Right lung (tissue), 5 donors: ENCODE measurements around the gene BEAN1. TPM values are rescaled to one million over a fixed set of nuclear protein-coding genes. Genes with fewer than 3 reads are reported as not detected.

Experiments
- DNase-seq, 2 donors: peaks; one replicate each; pipeline ENCODE4 v3.0.0-alpha.2; 2013
- polyA plus RNA-seq, 5 donors: library from polyadenylated mRNA; unstranded; fragments of 120-200 nt; gene quantifications; one replicate each; pipeline versions ENCODE4 v1.2.1 to v1.2.3, GENCODE V29; 2013; ENCODE audit warnings: inconsistent platforms in 1 of 5, low replicate concordance in 1 of 5; ENCODE audit not compliant: insufficient read length in 5 of 5, insufficient read depth in 1 of 5

The BEAN1 gene
- polyA plus RNA-seq, 5 donors: 9.0 to 12.7 (median 10.6) TPM

DNA sequence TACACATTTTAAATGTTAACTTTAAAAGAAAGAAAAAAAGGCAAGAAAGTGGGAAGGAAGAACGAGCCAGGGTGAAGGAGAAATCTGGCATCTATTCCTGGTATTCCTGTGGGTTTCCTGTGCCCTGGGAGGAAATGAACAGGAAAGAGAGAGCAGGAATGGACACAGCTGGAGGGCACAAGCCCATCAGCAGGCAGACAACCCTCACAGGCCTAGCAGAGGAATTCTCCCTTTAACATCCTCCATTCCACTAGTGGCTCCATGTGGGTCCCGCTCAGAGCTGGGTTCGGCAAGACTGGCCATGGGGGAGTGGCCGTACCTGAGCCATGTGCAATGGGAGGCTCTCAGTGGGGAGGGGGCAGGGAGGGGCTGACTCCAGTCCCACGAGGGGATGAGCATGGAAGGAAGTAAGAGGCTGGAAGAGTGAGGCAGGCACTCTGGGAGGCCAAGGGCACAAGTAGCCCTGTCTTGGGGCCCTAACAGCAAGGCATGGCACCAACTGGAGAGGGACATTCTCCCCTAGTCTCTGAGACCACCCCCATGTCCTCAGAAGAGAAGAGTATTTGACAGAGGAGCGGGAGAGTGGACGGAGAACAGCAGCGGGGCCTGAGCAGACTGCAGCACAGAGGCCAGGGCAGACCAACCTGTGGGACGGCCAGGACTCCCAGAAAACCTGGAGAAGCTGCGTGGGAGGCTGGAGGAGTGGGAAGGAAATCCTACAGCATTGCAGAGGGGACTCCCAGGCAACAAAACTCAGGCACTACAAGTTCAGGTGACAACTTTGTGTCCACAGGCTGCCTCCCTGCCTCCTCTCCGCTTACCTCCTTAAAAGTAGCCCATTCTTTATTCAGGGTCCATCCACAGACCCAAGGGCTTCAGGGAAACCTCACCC, 92.6 kb downstream of the BEAN1 start:
- DNase-seq: no peak

- DNase-seq: no peak
Measured at GRCh38 chr16:66520406-66521170, 93.5 kb downstream of the BEAN1 start.

DNA sequence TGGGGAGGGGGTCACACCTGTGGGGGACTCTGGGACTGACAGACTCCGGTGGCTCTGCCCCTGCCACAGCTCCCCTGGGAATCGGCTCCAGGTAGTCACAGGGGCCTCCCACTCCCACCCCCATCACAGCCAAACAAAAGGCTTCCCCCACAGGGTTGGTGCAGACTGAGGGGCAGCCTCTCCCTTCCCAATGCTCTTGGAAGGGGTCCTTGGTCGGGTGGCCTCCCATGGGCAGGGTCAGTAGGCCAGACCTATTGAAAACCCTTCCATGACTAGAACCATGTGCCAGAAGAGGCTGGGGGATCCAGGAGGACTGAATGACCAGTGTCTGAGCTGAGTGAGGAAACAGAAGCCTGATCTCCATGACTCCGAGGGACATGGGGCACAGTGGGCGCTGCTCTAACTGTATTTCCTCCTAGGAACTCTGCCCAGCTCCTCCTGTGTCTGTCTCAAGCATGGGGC, 94.2 kb downstream of the BEAN1 start:
- no peak for DNase-seq

- DNase-seq: no peak
Measured at GRCh38 chr16:66521951-66522771, 95.1 kb downstream of the BEAN1 start.

DNA sequence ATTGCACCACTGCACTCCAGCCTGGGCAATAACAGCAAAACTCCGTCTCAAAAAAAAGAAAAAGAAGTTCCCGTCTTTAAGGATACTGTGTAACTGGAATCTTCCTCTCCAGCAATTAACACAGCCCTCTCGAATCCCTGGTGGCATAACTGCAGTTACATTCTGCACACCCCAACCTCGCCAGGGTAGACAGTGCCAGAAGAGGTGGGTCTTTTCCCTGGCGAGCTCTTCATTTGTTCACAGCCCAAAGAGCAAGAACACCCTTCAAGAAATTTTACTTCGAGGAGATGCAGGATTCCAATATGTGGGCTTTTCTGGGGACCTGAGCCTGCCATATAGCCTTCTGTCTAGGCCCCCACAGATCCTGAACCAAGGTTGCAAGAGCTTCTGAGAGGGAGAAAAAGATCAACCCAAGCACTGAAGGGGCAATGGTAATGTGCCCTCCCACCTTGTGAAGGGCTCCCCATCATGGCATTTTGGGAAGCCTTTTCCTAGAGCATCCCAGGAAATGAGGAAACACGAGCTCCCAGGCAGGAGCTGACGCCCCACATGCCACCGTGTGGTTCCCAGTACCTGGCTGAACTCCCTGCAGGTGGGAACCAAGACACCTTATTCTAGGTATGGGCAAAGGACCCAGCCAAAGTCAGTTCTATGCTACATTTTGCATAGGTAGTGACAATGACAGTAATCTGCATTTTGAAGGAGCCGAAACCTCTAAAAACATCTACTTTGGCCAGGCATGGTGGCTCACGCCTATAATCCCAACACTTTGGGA, 95.9 kb downstream of the BEAN1 start:
- DNase-seq: no peak

DNA sequence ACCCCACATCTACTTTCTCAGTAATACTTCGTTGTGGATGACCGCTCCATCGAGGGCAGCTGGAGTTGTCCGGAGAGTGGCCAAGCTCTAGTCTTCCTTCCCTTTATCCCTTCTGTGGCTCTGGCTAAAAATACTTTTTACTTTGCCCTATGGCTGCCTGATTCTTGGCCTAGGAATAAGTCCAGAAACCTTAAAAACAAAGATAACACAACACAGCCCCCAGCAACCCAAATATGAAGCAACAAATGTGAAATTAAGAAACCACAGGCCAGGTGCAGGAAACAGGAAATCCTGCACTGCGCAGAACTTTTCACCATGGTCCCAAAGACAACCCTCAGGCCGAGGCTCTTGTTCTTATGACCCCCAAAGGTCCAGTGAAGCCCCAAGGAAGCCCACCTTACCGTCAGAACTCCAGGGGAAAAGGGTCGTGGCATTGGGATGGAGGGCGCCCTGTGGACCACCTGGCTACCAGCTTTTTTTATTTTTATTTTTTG, 96.8 kb downstream of the BEAN1 start:
- DNase-seq: no peak

DNA sequence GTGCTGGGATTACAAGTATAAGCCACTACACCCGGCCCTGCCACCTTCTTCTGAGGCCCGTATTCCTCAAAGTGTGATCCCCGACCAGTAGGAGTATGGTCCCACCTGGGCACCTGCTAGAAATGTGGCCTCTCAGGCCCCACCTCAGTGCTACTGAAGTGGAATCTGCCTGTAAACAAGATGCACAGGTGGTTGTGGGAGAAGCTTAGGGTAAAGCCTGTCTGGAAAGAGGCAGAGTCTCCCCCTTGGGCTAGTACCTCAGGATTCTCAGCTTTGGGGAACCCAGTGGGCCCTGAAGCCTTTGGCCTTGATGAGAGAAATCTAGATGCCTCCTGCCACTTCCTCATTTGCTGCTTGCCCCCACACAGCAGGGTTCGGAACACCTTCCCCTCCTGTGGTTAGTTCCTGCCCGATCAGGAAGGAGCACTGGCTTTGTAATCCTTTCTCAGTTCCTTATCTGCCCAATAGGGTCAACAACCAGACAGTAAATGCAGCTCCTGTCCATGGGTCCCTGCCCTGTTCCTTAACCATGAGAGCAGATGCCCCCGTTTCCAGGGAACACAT, 97.6 kb downstream of the BEAN1 start:
- no peak for DNase-seq

GRCh38 chr16:66525396-66526180, 98.5 kb downstream of the BEAN1 start:
- DNase-seq: no peak

DNA sequence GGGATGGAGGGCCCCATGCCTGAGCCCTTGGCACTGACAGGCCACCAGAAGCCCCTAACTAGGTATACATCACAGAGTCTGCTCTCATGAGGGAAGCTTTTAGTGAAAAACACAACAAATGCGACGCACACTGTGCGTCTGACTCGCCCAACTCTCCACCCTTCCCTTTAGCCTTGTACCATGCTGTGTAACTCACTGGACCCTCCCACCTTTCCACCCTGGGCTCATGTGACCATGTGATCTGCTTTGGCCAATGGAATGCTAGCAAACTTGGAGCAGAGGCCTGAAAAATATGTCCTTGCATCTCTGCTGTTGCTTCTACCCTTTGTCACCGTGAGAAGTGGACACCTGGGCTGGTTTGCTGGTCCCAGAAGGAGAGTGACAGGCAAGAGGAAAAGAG, 101.2 kb downstream of the BEAN1 start:
- DNase-seq: no peak

DNA sequence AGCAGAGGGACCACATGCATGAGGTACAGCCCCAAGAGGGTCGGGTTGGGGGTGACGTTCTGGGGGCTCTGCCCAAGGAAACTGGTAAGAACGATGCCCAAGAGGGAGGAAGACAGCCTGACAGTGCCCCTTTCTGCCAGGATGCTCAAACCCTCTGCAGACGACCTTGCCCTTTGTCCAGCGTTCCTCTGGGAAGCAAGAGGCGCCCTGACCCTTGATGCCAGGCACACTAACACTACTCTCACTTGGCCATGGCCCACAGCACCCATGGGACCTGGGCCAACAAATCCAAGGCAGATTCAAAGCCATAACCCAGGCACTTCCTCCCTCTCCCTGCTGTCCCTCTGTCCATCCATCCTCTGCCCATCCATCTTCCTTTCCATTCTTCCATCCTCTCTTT, 102.4 kb downstream of the BEAN1 start:
- no peak for DNase-seq

Other genes with a start within 250 kb of the BEAN1 start
- 100 to 1,000 TPM; 133 to 168 (median 145) TPM for gene CDH5, start 60.6 kb upstream of the BEAN1 start, polyA plus RNA-seq
- gene TK2, start 122.8 kb downstream of the BEAN1 start, polyA plus RNA-seq: 10 to 100 TPM; 29.1 to 36.2 (median 33.9) TPM
- gene CKLF, start 125.3 kb downstream of the BEAN1 start, polyA plus RNA-seq: 10 to 100 TPM; 36.4 to 55.8 (median 43.5) TPM
- 10 to 100 TPM in 1 of 5 donors, 1 to 10 TPM in 4; 5.3 to 10.8 (median 9.5) TPM for gene CMTM1, start 139.1 kb downstream of the BEAN1 start, polyA plus RNA-seq
- gene CMTM2, start 152.2 kb downstream of the BEAN1 start, polyA plus RNA-seq: 1 to 10 TPM in 2 of 5 donors, under 1 TPM in 3; 0.60 to 1.1 (median 0.95) TPM
- 100 to 1,000 TPM in 1 of 5 donors, 10 to 100 TPM in 4; 78.5 to 103 (median 86.1) TPM for gene CMTM3, start 177.4 kb downstream of the BEAN1 start, polyA plus RNA-seq